GM12878 (cell line): ENCODE results near the gene FNDC8.
"Not testable (repeated sequence)": the region's sequence is repeated elsewhere in the genome, so short reads cannot be mapped to it uniquely, and the experiment has no call there.

Source experiments
- ATF3 ChIP-seq: IDR thresholded peaks from 2 replicates; pipeline ENCODE4 v1.6.1; 2011; ENCODE audit warnings: low read depth, mild to moderate bottlenecking, low read length, moderate library complexity, borderline replicate concordance; ENCODE audit errors: extremely low read depth
- BCLAF1 ChIP-seq: fragments of 450-650 bp; IDR thresholded peaks from 2 replicates; pipeline ENCODE4 v1.6.1; 2017; ENCODE audit warnings: antibody characterized with exemption, mild to moderate bottlenecking, moderate library complexity
- BHLHE40 ChIP-seq, 2 experiments: fragments of 450-650 bp in 1 of 2; IDR thresholded peaks; 2 replicates each; pipeline ENCODE4 v1.6.1; 2011 to 2017; ENCODE audit warnings: low read depth in 2 of 2, borderline replicate concordance in 1 of 2, improper control_type of control experiment in 1 of 2, low read length in 1 of 2, mild to moderate bottlenecking in 1 of 2
- BMI1 ChIP-seq: fragments of 450-650 bp; IDR thresholded peaks from 2 replicates; pipeline ENCODE4 v1.6.1; 2016; ENCODE audit warnings: mild to moderate bottlenecking, moderate library complexity, borderline replicate concordance
- CHD4 ChIP-seq: fragments of 200-600 bp; sonication (generic); IDR thresholded peaks from 2 replicates; pipeline ENCODE4 v1.6.1; 2016; ENCODE audit warnings: mild to moderate bottlenecking
- CREM ChIP-seq: IDR thresholded peaks from 2 replicates; pipeline ENCODE4 v1.6.1; 2014; ENCODE audit warnings: antibody characterized with exemption, low read depth
- CTCF ChIP-seq, 3 experiments: IDR thresholded peaks in 2 of 3; conservative IDR thresholded peaks in 1 of 3; 2 replicates each; pipeline ENCODE4 v1.5.1; 2011; ENCODE audit warnings: low read depth in 3 of 3, low read length in 3 of 3, mild to moderate bottlenecking in 3 of 3, control low read depth in 2 of 3, moderate library complexity in 2 of 3, inconsistent platforms in 1 of 3, mixed read lengths in 1 of 3; ENCODE audit not compliant: control insufficient read depth in 2 of 3, insufficient read depth in 1 of 3; ENCODE audit errors: extremely low read depth in 1 of 3
- ELK1 ChIP-seq: IDR thresholded peaks from 2 replicates; pipeline ENCODE4 v1.6.1; 2012; ENCODE audit warnings: low read depth, low read length, improper control_type of control experiment
- EZH2 ChIP-seq: IDR thresholded peaks from 2 replicates; pipeline ENCODE4 v1.6.1; 2012; ENCODE audit warnings: low read depth, mild to moderate bottlenecking, control low read depth, inconsistent platforms, low read length, borderline replicate concordance; ENCODE audit not compliant: control insufficient read depth
- POLR2A ChIP-seq: IDR thresholded peaks from 2 replicates; pipeline ENCODE4 v1.6.1; 2011; ENCODE audit warnings: low read depth, mild to moderate bottlenecking, low read length
- SIN3A ChIP-seq: IDR thresholded peaks from 2 replicates; pipeline ENCODE4 v1.6.1; 2012; ENCODE audit warnings: low read depth, low read length, improper control_type of control experiment
- TCF7 ChIP-seq: IDR thresholded peaks from 2 replicates; pipeline ENCODE4 v1.6.1; 2014; ENCODE audit warnings: antibody characterized with exemption, borderline replicate concordance

- TF ChIP-seq ATF3; ELK1; CHD4; TCF7; BCLAF1; POLR2A; EZH2; SIN3A; BHLHE40 (IDR thresholded peaks at IDR 0.05; ENCODE audit: borderline replicate concordance in 1 of 2, low read depth in 2 of 2, low read length in 1 of 2); CTCF (IDR thresholded peaks at IDR 0.05 in 2 of 3, conservative IDR thresholded peaks at IDR 0.05 in 1 of 3; ENCODE audit: control insufficient read depth in 2 of 3, extremely low read depth in 1 of 3, insufficient read depth in 1 of 3, low read depth in 3 of 3, low read length in 3 of 3); CREM; BMI1: not testable (repeated sequence)
Observed at GRCh38 chr17:35151080-35151479, 29.7 kb downstream of the FNDC8 start.
